Peyer's patch (tissue), 4 donors: ENCODE measurements around the gene KIF14.

ENCODE experiments used
- POLR2A ChIP-seq, 2 donors: fragments of 450-650 bp; IDR thresholded peaks; one replicate each; pipeline ENCODE4 v1.5.1; 2017; ENCODE audit warnings: antibody characterized with exemption in 2 of 2, mild to moderate bottlenecking in 2 of 2, moderate library complexity in 2 of 2
- TF ChIP-seq, protein P1 (sequence below), 6 experiments: fragments of 450-650 bp in 4 of 6; fragments of 200-600 bp in 2 of 6; sonication (generic) in 1 of 6; IDR thresholded peaks; one replicate each; pipeline ENCODE4 v1.5.1; 2017 to 2019; ENCODE audit warnings: antibody characterized with exemption in 6 of 6, mild to moderate bottlenecking in 3 of 6, moderate library complexity in 1 of 6

- TF ChIP-seq, protein P1, sequence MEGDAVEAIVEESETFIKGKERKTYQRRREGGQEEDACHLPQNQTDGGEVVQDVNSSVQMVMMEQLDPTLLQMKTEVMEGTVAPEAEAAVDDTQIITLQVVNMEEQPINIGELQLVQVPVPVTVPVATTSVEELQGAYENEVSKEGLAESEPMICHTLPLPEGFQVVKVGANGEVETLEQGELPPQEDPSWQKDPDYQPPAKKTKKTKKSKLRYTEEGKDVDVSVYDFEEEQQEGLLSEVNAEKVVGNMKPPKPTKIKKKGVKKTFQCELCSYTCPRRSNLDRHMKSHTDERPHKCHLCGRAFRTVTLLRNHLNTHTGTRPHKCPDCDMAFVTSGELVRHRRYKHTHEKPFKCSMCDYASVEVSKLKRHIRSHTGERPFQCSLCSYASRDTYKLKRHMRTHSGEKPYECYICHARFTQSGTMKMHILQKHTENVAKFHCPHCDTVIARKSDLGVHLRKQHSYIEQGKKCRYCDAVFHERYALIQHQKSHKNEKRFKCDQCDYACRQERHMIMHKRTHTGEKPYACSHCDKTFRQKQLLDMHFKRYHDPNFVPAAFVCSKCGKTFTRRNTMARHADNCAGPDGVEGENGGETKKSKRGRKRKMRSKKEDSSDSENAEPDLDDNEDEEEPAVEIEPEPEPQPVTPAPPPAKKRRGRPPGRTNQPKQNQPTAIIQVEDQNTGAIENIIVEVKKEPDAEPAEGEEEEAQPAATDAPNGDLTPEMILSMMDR (IDR thresholded peaks at IDR 0.05): no peak
- TF ChIP-seq POLR2A (IDR thresholded peaks at IDR 0.05): no peak
Measured at GRCh38 chr1:200550367-200550766, 70.2 kb downstream of the KIF14 start.
